Measurements from ENCODE around the gene SPO11.

The SPO11 gene

DNA sequence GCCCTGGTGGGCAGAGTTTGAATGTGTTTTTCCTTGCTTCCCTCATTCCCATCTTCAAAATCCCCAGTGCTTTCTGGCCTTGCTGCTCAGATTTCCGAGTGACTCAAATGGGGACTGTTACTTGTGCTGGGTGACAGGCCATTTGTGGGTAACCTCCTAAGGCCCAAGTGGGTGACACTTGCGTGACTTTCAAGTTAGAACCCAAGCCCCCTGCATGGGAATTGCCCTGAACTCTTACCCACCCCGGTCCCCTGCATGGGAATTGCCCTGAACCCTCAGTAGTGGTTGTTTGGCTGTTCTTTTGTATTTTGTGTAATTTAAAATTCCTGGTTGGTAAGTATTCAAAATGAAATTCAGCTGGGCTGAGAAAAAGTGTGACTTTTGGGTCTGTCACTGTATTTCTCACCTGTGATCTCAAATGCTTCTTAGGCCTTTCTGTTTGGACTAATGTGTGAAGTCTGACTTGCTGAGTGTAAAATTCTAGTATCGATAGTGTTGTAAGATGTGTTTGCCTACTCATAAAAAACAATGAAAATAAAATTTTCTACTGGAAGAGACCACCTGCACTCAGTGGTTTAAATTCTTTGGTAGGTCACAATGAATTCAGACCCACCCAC, 49.2 kb downstream of the SPO11 start:
- no peak for DNase-seq

DNA sequence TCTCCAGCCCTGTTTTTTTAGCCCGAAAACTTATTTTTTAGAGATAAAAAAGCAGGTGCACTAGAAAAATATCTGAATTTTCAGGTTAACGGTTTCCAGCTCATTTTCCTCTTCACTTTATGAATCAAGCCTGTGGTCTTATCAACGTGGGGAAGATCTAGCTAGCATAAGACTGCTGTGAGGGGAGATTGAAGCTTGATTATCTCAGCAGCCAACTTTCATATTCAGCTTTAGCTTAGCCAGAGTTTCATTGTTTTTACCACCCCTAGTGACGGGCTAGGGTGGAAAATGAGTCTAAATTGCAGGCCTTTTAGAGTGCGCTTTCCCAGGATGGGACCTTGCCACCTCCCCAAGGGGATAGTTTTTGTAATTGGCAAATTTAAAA, 49.7 kb downstream of the SPO11 start:
- no peak for DNase-seq

DNA sequence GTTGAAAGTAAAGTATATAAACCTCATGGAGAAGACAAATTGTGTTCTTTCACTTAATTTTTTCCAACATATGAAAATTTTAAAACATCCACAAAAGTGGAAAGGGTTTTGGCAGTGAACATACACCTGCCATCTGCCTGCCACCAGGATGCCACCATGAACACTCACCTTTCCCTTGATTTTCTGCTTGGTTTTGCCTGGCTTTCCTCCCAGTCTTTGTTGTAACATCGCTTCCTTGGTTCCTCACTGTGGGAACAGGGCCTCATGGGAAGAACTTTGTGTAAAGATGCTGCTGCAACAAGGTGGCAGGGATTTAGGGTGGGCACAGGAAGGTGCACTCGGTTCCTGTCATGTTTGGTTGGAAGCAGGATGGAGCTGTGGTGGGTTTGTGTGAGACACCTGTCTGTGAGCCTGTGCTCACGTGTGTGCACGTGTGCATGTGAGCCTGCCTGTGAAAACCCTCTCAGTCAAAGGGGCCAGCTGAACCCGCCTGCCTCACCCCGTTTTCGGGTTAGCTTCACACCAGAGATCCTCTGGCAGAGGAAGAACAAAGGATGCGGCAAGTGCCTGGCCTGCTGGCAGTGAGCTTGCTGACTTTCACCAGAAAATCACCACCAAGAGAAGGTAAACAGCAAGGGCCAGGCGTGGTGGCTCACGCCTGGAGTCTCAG, 50.6 kb downstream of the SPO11 start:
- no peak for DNase-seq

DNA sequence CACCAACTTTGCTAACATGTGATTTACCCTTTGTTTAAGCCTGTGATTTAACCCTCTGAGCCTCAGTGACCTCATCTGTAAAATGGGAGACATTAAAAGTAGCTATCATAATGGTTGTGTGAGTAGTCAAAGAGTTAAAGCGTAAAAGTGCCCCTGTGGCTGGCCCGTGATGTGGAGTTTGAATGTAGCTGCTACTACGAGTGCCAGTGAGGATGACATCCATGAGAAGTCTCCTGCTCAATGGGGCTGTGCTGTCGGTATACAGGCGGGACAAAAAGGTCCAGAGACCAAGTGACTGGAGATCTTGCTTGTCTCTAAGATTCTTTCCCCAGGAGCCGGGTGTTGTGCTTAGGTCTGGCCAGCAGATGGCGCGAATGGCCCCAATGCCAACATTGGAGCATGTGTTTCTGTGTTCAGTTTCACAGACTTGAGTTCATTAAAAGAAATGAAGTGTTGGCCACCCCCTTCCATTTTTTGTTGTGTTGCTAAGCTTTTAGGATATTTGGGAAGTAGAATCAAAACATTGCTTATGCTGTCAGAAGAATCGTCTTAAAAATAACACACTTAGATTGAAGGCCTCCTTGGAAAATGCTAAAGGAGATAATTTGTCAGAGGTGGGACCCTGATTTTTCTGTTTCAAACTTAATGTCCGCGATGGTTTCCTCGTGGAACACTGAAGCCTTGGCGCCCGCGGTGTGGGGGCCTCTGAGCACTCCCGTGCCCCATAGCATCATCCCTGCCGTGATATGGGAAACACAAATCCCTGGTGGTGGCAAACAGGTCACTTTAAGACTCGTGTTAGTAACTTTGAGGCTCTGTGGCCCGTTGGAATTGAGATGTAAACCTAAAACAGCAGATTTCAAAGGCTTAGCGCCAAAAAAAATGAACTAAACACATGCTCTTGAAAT, 52.2 kb downstream of the SPO11 start:
- peak; percentile 58 for DNase-seq

GRCh38 chr20:57382516-57382915, 52.9 kb downstream of the SPO11 start:
- DNase-seq: no peak

DNA sequence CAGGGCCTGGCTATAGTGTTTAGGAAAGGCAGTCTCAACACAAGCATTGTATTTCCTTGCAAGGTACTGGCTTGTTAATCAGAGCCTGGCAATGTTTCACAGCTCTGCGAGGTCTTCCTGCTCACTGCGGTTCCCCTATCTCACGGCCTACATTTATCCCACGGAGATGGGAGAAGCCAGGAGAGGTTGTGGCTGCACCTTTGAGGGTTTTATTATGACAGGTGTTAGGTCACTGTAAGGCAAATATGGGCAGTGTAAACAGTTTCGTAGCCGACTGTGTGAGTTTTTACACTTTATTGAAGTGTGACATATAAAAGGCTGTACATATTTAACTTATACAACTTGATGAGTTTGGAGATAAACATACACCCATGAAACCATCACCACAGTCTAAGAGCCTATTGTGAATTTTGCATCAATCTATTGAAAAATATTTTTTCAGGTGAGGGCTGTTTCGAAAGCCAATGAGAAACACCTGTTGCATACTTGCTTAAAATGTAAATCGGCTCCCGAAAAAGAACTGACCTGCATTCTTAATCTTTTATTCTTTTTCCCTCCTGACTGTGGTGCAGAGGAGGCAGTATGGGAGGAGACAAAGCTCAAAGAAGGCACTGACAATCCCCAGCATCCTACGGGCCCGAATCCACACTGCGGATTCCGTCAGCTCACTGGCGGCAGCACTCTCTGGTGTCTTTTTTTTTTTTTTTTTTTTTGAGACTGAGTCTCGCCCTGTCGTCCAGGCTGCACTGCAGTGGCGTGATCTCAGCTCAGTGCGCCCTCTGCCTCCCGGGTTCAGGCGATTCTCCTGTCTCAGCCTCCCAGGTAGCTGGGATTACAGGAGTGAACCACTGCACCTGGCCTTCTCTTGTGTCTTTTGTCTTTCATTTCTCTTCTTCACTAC, 54.1 kb downstream of the SPO11 start:
- DNase-seq: no peak

DNA sequence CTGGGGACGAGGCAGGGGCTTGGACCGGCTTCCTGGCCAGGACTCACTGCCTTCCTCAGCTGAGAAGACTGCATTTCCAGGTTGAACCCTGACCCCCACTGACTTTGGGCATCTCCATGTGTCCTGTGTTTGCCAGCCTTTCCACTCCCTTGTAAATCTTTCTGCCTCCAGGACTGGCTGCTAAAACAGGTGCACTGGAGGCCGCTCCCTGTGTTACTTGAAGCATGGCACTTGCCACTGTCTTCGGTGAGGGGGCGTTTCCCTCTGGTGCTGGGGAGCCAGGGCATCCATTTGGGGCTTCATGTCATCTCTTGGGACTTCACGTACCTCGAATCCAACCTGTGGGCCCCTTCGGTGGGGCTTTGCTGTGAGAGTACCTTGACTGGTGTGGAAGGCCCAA, 54.9 kb downstream of the SPO11 start:
- DNase-seq: no peak

- no peak for DNase-seq
These were observed 55.6 kb downstream of the SPO11 start for GRCh38 chr20:57384953-57385761.

GRCh38 chr20:57385940-57386339, 56.3 kb downstream of the SPO11 start:
- no peak for DNase-seq

DNA sequence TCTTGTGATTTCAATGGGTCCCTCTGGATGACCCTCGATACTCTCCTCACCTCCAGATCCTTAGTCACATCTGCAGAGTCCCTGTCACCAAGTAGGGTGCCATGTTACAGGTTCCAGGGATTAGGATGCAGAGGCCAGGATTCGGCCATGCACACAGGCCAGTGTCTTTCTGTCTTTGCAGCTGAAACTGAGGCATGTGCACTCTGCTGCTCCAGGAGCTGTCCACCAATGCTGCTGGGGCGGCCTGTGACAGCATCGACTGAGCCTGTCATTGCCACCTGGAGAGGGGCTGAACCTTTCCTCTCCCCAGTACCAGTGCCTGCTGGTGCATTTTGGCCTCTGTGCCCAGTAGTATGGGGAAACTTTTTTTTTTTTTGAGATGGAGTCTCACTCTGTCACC, 57.2 kb downstream of the SPO11 start:
- DNase-seq: no peak

- no peak for DNase-seq
These were observed 57.9 kb downstream of the SPO11 start for GRCh38 chr20:57387463-57387862.

DNA sequence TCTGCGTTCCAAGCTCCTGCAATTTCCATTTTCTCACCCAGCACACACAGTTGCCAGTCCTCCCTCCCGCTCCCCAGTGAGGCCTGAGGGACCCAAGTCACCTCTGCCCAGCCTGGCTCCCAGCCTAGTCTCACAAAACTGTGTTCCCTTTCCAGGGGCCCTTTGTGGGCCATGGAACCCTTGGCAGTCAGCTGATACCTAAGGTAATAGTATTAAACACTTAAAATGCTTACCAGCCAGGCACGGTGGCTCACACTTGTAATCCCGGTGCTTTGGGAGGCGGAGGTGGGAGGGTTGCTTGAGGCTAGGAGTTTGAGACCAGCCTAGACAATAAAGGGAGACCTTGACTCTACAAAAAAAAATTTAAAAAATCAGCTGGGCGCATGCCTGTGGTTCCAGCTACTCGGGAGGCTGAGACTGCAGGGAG, 58.4 kb downstream of the SPO11 start:
- DNase-seq: no peak

DNA sequence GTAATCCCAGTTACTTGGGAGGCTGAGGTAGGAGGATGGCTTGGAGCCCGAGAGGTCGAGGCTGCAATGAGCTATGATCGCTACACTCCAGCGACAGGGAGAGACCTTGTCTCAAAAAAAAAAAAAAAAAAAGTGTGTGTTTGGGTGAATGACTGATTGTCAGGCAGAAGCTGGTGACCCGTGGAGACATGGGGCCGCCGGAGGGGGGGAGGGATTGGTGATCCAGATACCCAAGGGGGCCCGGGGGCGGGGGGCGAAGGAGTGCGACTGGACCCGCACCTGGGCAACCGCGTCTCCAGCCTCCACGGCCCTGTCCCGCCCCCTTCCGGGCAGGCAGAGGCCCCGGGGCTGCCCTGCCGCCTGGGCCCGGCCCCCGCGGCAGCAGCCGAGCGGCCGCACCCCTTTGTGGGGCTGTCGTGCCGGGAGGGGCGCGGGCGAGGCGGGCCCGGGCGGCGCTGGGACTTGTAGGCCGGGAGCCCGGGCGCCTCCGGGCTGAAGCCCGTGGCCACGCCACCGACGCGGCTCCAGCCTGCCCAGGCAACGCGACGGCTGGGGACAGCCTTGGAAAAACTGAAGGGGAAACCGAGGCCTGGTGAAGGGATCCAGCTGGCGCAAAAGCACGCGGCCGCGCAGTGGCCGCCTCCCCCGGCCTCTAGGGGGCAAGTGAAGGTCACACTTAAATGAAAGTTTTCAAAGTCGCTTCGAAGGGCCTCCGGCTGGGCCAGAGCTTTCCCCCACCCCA, 59.5 kb downstream of the SPO11 start:
- DNase-seq: peak; percentile 65

DNA sequence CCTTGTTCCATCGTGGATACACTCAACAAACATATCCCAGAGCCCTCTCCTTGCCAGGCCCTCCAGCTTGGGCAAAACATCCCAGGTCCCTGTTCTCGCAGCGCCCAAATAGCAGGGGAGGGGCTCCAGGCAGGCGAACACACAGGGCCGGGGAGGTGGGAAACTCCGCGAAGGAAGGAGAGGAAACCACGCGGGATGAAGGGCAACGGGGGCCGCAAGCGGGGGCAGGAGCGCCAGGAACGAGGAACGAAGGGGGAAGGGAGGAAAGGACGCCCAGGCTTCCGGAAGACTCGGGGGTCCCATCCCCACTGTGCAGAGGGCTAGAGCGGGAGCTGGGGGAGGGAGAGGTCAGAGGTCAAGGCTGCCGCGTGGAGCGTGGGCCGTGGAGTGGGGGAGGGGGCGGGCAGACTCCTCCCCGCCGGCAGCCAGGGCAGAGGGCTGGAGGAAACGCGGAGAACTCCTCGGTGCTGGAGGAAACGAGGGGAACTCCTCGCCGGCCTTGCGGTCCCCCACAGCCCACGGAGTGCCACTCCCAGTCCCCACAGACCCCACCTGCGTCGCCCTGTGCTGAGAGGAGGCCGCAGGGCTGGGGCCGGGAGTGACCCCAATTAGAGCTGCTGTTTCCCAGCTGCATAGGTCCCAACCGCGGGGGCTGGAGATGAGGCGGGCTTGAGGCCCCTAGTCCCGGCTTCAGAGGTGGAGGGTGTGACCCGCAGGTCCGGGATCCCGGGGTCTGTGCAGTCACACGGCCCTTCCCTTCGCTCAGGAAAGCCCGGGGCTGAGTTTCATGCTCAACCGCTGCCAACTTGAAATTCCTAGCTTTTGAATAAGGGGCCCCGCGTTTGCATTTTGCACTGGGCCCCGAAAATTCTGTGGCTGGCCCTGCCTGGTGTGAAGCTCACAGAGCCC, 60.3 kb downstream of the SPO11 start:
- no peak for DNase-seq

- DNase-seq: peak; percentile 69
These were observed 61.2 kb downstream of the SPO11 start, which contains the start of gene RBM38 for GRCh38 chr20:57390604-57391438. Gene RBM38 (plus strand): TSS chr20:57391396. CDS start chr20:57391582, 186 bp downstream.

DNA sequence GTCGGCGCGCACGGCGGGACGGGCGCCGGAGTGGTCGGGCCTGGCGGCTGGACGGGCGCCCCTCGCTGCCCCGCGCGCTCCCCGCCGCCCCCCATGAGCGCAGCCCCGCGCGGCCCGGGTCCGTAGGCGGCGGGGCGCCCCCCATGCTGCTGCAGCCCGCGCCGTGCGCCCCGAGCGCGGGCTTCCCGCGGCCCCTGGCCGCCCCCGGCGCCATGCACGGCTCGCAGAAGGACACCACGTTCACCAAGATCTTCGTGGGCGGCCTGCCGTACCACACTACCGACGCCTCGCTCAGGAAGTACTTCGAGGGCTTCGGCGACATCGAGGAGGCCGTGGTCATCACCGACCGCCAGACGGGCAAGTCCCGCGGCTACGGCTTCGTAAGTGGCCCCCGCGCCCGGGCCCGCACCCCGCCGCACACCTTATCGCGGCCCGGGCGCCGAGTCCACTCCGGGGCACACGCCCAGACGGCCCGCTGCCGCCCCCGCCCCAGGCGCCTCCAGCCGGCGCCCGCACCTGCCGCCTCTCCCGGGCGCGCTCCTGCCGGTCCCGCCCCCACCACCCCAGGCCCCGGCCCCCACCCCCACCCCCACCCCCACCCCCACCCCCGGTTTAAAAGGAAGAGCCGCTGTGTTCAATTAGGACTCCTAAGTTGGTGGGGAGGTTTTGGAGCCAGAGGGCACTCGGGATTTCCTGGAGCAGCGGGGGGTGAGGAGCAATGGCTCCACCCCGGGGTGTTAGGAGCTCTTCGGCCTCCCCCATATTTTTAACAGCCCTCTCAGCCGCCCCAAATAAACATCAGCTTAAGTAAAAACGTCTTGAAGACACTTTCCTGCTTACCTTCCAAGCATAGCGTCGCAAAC, 62.1 kb downstream of the SPO11 start:
- no peak for DNase-seq

DNA sequence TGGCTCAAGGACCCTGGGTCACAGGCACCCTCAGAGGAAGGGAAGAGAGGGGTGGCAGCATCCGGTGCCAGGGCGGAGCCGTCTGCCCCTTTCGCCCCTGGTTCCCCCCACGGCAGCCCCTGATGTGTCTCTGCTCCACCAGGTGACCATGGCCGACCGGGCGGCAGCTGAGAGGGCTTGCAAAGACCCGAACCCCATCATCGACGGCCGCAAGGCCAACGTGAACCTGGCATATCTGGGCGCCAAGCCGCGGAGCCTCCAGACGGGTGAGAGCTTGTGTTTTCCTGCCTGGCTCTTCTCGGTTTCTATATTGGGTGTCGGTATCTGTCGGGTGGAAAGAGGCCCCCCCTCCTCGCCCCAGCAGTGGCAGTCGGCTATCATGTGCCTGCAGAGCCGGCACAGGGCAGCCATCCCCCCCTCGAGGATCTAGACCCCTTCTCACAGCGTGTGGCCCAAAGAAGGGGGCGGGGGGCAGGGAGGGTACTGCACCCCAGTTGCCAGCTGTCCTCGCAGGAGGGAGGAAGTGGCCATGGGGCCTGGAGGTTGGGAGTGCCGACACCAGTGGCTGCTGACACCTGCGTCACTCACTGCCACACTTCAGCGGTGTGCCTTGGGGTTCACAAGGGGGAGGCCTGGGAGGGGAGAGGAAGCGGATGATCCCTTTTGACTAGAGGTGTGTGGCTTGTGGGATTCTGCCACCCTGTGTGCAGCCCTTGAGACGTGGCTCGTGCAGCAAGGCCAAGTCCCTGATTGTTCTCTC, 63.1 kb downstream of the SPO11 start:
- DNase-seq: no peak
